Natural killer cell (primary cell): Measurements from ENCODE around the gene B3GNT8. TPM values are rescaled to one million over a fixed set of nuclear protein-coding genes. Genes with fewer than 3 reads are reported as not detected.

Source experiments
- ATAC-seq, 3 donors: fragments of 150-1000 bp in 2 of 3; fragments of 200-7000 bp in 1 of 3; cut with Tn5 transposase; 1 replicate in 1 of 3; 2 replicates in 2 of 3; pipeline ENCODE4 v1.10.0; 2021; ENCODE audit warnings: mild to moderate bottlenecking in 2 of 3, moderate library complexity in 2 of 3
- DNase-seq, 2 donors: peaks; one replicate each; pipeline versions ENCODE4 v3.0.0 to v3.0.0-alpha.2; 2013 to 2021; ENCODE audit warnings: mixed read lengths in 1 of 2
- H3K27ac ChIP-seq: one replicate; pipeline ENCODE4 v1.5.1; 2013; ENCODE audit warnings: mild to moderate bottlenecking, low read length
- H3K27me3 ChIP-seq: one replicate; pipeline ENCODE4 v1.6.1; 2013; ENCODE audit warnings: low read length; ENCODE audit not compliant: control insufficient read depth, insufficient read depth
- H3K36me3 ChIP-seq: one replicate; pipeline ENCODE4 v1.6.1; 2013; ENCODE audit warnings: low read length; ENCODE audit not compliant: control insufficient read depth, insufficient read depth
- H3K4me1 ChIP-seq: one replicate; pipeline ENCODE4 v1.6.1; 2013; ENCODE audit warnings: low read length; ENCODE audit not compliant: control insufficient read depth, insufficient read depth
- H3K4me3 ChIP-seq: one replicate; pipeline ENCODE4 v1.5.1; 2013; ENCODE audit warnings: low read length
- H3K9me3 ChIP-seq: one replicate; pipeline ENCODE4 v1.6.1; 2013; ENCODE audit warnings: low read length; ENCODE audit not compliant: control insufficient read depth, insufficient read depth
- H3K27ac Mint-ChIP-seq, 2 donors: one replicate each; pipeline ENCODE4 v1.8.0; 2022; ENCODE audit warnings: mild to moderate bottlenecking in 2 of 2, mixed read lengths in 2 of 2, moderate library complexity in 1 of 2
- H3K27me3 Mint-ChIP-seq, 2 donors: one replicate each; pipeline ENCODE4 v1.8.0; 2022; ENCODE audit warnings: low read depth in 2 of 2, mixed read lengths in 2 of 2
- H3K36me3 Mint-ChIP-seq: one replicate; pipeline ENCODE4 v1.8.0; 2022; ENCODE audit warnings: mixed read lengths
- H3K4me1 Mint-ChIP-seq, 2 donors: one replicate each; pipeline ENCODE4 v1.8.0; 2022; ENCODE audit warnings: mixed read lengths in 2 of 2
- H3K4me3 Mint-ChIP-seq: one replicate; pipeline ENCODE4 v1.8.0; 2022; ENCODE audit warnings: mild to moderate bottlenecking, moderate library complexity, mixed read lengths
- H3K9me3 Mint-ChIP-seq, 2 donors: one replicate each; pipeline ENCODE4 v1.8.0; 2022; ENCODE audit warnings: mixed read lengths in 2 of 2
- CTCF ChIP-seq: fragments of 200-600 bp; IDR thresholded peaks from one replicate; pipeline ENCODE4 v1.8.0; 2022; ENCODE audit warnings: antibody characterized with exemption
- WGBS: methylation state at CpG from one replicate; pipeline ENCODE4 v1.1.7; 2013; ENCODE audit warnings: missing lambda C conversion rate; ENCODE audit not compliant: insufficient coverage; 5-methylcytosine and 5-hydroxymethylcytosine counted together
- intact Hi-C: fragments of 100-400 bp; cut with micrococcal nuclease; formaldehyde crosslinking; loops from one replicate; pipeline ENCODE4 v1.14.2; 2022
- total RNA-seq, 4 donors: library from RNA; stranded (reverse); fragments of 120-200 nt in 1 of 4; gene quantifications; one replicate each; pipeline versions ENCODE4 v1.2.3 to v1.2.4, GENCODE V29; 2013 to 2022

B3GNT8 gene
- total RNA-seq, 3 donors from 2014 or later (not counting 1 experiment from before 2014, with no cell fraction given), result 1.5 to 2.5 (median 2.1) TPM

- H3K27ac Mint-ChIP-seq, result no peak overlapping the region
These were observed 30.1 kb upstream of the B3GNT8 start for GRCh38 chr19:41457241-41457640.

GRCh38 chr19:41456342-41456918 lies 29.3 kb upstream of the B3GNT8 start:
- no peak for TF ChIP-seq CTCF
- no peaks in the 10 kb centered on the region for H3K9me3 Mint-ChIP-seq
- Histone ChIP-seq H3K27me3 (peaks cover 13% of the 10 kb centered on the region), H3K27ac (no peak overlapping the region), H3K9me3 (no peaks in the 10 kb centered on the region), H3K4me1 (no peaks in the 10 kb centered on the region), H3K36me3 (no peaks in the 10 kb centered on the region), H3K4me3 (no peak overlapping the region)
- intact Hi-C loops, result no loop called here
- no peaks in the 10 kb centered on the region for H3K4me1 Mint-ChIP-seq
- H3K27ac Mint-ChIP-seq, result no peak overlapping the region
- 59% methylated on average over 6 of the region's 7 CpGs for WGBS
- no peak for ATAC-seq
- no peaks in the 10 kb centered on the region for H3K36me3 Mint-ChIP-seq
- H3K4me3 Mint-ChIP-seq, result no peak overlapping the region
- no peak for DNase-seq
- peaks cover 38 to 52% of the 10 kb centered on the region in 2 donors for H3K27me3 Mint-ChIP-seq

More at GRCh38 chr19:41457241-41457640, 30.1 kb upstream of the B3GNT8 start:
- no peak overlapping the region for H3K27ac ChIP-seq
- DNase-seq (peak in 1 of 2 donors; percentile 45), ATAC-seq (no peak)
- intact Hi-C loops, result no loop called here
- TF ChIP-seq CTCF, result no peak
- WGBS, result 75% methylated on average over 1 of the region's 1 CpG
- no peaks in the 10 kb centered on the region for H3K9me3 Mint-ChIP-seq
- no peaks in the 10 kb centered on the region for H3K36me3 Mint-ChIP-seq
- H3K4me1 Mint-ChIP-seq, result no peaks in the 10 kb centered on the region
- no peaks in the 10 kb centered on the region for H3K9me3 ChIP-seq
- no peaks in the 10 kb centered on the region for H3K4me1 ChIP-seq
- peaks cover 41 to 60% of the 10 kb centered on the region in 2 donors for H3K27me3 Mint-ChIP-seq
- H3K4me3 Mint-ChIP-seq, result no peak overlapping the region
- peaks cover 14% of the 10 kb centered on the region for H3K27me3 ChIP-seq
- H3K36me3 ChIP-seq, result no peaks in the 10 kb centered on the region
- no peak overlapping the region for H3K4me3 ChIP-seq

- intact Hi-C loops, result no loop called here
- H3K27me3 Mint-ChIP-seq, result peaks cover 33 to 48% of the 10 kb centered on the region in 2 donors
- no peaks in the 10 kb centered on the region for H3K4me1 ChIP-seq
- WGBS, result 81% methylated on average over 2 of the region's 2 CpGs
- ATAC-seq (no peak), DNase-seq (no peak)
- H3K4me1 Mint-ChIP-seq, result no peaks in the 10 kb centered on the region
- H3K9me3 Mint-ChIP-seq, result no peaks in the 10 kb centered on the region
- no peaks in the 10 kb centered on the region for H3K9me3 ChIP-seq
- TF ChIP-seq CTCF, result no peak
- H3K27me3 ChIP-seq, result peaks cover 8% of the 10 kb centered on the region
- H3K27ac Mint-ChIP-seq, result no peak overlapping the region
- H3K4me3 Mint-ChIP-seq, result no peak overlapping the region
- no peak overlapping the region for H3K27ac ChIP-seq
- no peaks in the 10 kb centered on the region for H3K36me3 ChIP-seq
- no peaks in the 10 kb centered on the region for H3K36me3 Mint-ChIP-seq
- H3K4me3 ChIP-seq, result no peak overlapping the region
These were observed 28.8 kb upstream of the B3GNT8 start for GRCh38 chr19:41455936-41456335.
